Activated CD4-positive, alpha-beta memory T cell treated with anti-CD3 and anti-CD28 coated beads for 36 hours (primary cell): ENCODE results near the gene RAD51B. TPM values are rescaled to one million over a fixed set of nuclear protein-coding genes. Genes with fewer than 3 reads are reported as not detected.
"Not testable (repeated sequence)": the region's sequence is repeated elsewhere in the genome, so short reads cannot be mapped to it uniquely, and the experiment has no call there.

Experiments
- CTCF ChIA-PET: fragments of 350-600 bp; sonication (Branson Sonifier 250); formaldehyde crosslinking; loops from one replicate; lab custom pipeline; 2021; ENCODE audit warnings: antibody characterized with exemption, inconsistent platforms; lab: Charles Lee
- POLR2A ChIA-PET: fragments of 350-600 bp; sonication (Branson Sonifier 250); formaldehyde crosslinking; loops from one replicate; lab custom pipeline; 2021; ENCODE audit warnings: antibody characterized with exemption; lab: Charles Lee
- DNase-seq: peaks from one replicate; pipeline ENCODE4 v3.0.0-alpha.2; 2020
- H3K27ac Mint-ChIP-seq: one replicate; pipeline ENCODE4 v1.8.0; 2021; ENCODE audit warnings: mixed read lengths
- H3K27me3 Mint-ChIP-seq: one replicate; pipeline ENCODE4 v1.8.0; 2021; ENCODE audit warnings: mixed read lengths
- H3K36me3 Mint-ChIP-seq: one replicate; pipeline ENCODE4 v1.8.0; 2021; ENCODE audit warnings: mixed read lengths
- H3K4me1 Mint-ChIP-seq: one replicate; pipeline ENCODE4 v1.8.0; 2021; ENCODE audit warnings: low read depth, mixed read lengths
- H3K4me3 Mint-ChIP-seq: one replicate; pipeline ENCODE4 v1.8.0; 2021; ENCODE audit warnings: mild to moderate bottlenecking, mixed read lengths
- H3K9me3 Mint-ChIP-seq: one replicate; pipeline ENCODE4 v1.8.0; 2021; ENCODE audit warnings: mixed read lengths
- intact Hi-C: fragments of 100-400 bp; cut with micrococcal nuclease; formaldehyde crosslinking; loops from one replicate; pipeline ENCODE4 v1.15.1; 2023
- total RNA-seq, 2 experiments: library from RNA; stranded (reverse); gene quantifications; one replicate each; pipeline ENCODE4 v1.2.3, GENCODE V29; 2021

The RAD51B gene
- total RNA-seq, 2 experiments from 2014 or later = 32.3 to 34.3 TPM

- no peak for DNase-seq
- no peaks in the 10 kb centered on the region for H3K36me3 Mint-ChIP-seq
- no peaks in the 10 kb centered on the region for H3K9me3 Mint-ChIP-seq
- intact Hi-C loops = no loop called here
- POLR2A ChIA-PET = no interaction called here
- no peaks in the 10 kb centered on the region for H3K27me3 Mint-ChIP-seq
- CTCF ChIA-PET = no interaction called here
- H3K27ac Mint-ChIP-seq = no peak overlapping the region
- no peak overlapping the region for H3K4me3 Mint-ChIP-seq
- H3K4me1 Mint-ChIP-seq = no peaks in the 10 kb centered on the region
Observed at GRCh38 chr14:67973436-67973835, 153.9 kb downstream of the RAD51B start.

- Mint-ChIP-seq H3K27me3 (no peaks in the 10 kb centered on the region), H3K36me3 (no peaks in the 10 kb centered on the region), H3K9me3 (no peaks in the 10 kb centered on the region), H3K4me1 (peaks cover 3% of the 10 kb centered on the region), H3K4me3 (no peak overlapping the region), H3K27ac (no peak overlapping the region)
- no peak for DNase-seq
- POLR2A ChIA-PET = no interaction called here
- CTCF ChIA-PET = no interaction called here
- intact Hi-C loops = no loop called here
Observed at GRCh38 chr14:67975470-67975869, 155.9 kb downstream of the RAD51B start.

GRCh38 chr14:67977434-67978034 lies 158.0 kb downstream of the RAD51B start:
- ChIA-PET POLR2A (no interaction called here), CTCF (interaction anchor here (0.7 kb wide), 1 partner anchor 314 kb away, joined by 3 read pairs; no protein-coding TSS in a partner anchor)
- no peak overlapping the region for H3K27ac Mint-ChIP-seq
- no peaks in the 10 kb centered on the region for H3K9me3 Mint-ChIP-seq
- H3K4me3 Mint-ChIP-seq = no peak overlapping the region
- H3K4me1 Mint-ChIP-seq = peaks cover 3% of the 10 kb centered on the region
- H3K27me3 Mint-ChIP-seq = no peaks in the 10 kb centered on the region
- intact Hi-C loops = no loop called here
- H3K36me3 Mint-ChIP-seq = no peaks in the 10 kb centered on the region
- no peak for DNase-seq

GRCh38 chr14:67978749-67979148 lies 159.2 kb downstream of the RAD51B start:
- DNase-seq = no peak
- Mint-ChIP-seq H3K27me3 (no peaks in the 10 kb centered on the region), H3K4me3 (no peak overlapping the region), H3K4me1 (peaks cover 3% of the 10 kb centered on the region), H3K36me3 (no peaks in the 10 kb centered on the region), H3K27ac (no peak overlapping the region), H3K9me3 (no peaks in the 10 kb centered on the region)
- POLR2A ChIA-PET = no interaction called here
- intact Hi-C loops = no loop called here
- CTCF ChIA-PET = no interaction called here

- intact Hi-C loops = no loop called here
- H3K27ac Mint-ChIP-seq = no peak overlapping the region
Observed at GRCh38 chr14:67982711-67983608, 163.4 kb downstream of the RAD51B start.

GRCh38 chr14:67984274-67984673 lies 164.7 kb downstream of the RAD51B start:
- no peaks in the 10 kb centered on the region for H3K9me3 Mint-ChIP-seq
- POLR2A ChIA-PET = no interaction called here
- H3K27me3 Mint-ChIP-seq = no peaks in the 10 kb centered on the region
- H3K36me3 Mint-ChIP-seq = no peaks in the 10 kb centered on the region
- peaks cover 5% of the 10 kb centered on the region for H3K4me1 Mint-ChIP-seq
- CTCF ChIA-PET = no interaction called here
- H3K27ac Mint-ChIP-seq = no peak overlapping the region
- no peak overlapping the region for H3K4me3 Mint-ChIP-seq
- no peak for DNase-seq
- intact Hi-C loops = no loop called here

More at GRCh38 chr14:67982711-67983608, 163.4 kb downstream of the RAD51B start:
- H3K27me3 Mint-ChIP-seq = no peaks in the 10 kb centered on the region
- no peak overlapping the region for H3K4me3 Mint-ChIP-seq
- no peaks in the 10 kb centered on the region for H3K36me3 Mint-ChIP-seq
- CTCF ChIA-PET = no interaction called here
- peaks cover 8% of the 10 kb centered on the region for H3K4me1 Mint-ChIP-seq
- DNase-seq = no peak
- no peaks in the 10 kb centered on the region for H3K9me3 Mint-ChIP-seq
- POLR2A ChIA-PET = no interaction called here

- Mint-ChIP-seq H3K36me3 (no peaks in the 10 kb centered on the region), H3K4me3 (no peak overlapping the region), H3K27ac (no peak overlapping the region), H3K4me1 (peaks cover 5% of the 10 kb centered on the region), H3K27me3 (no peaks in the 10 kb centered on the region), H3K9me3 (no peaks in the 10 kb centered on the region)
- ChIA-PET POLR2A (no interaction called here), CTCF (no interaction called here)
- DNase-seq = no peak
- intact Hi-C loops = no loop called here
Observed at GRCh38 chr14:67986131-67986841, 166.7 kb downstream of the RAD51B start.

- no peak overlapping the region for H3K27ac Mint-ChIP-seq
- H3K36me3 Mint-ChIP-seq = no peaks in the 10 kb centered on the region
- intact Hi-C loops = no loop called here
- no peak overlapping the region for H3K4me3 Mint-ChIP-seq
- ChIA-PET POLR2A (no interaction called here), CTCF (no interaction called here)
- H3K9me3 Mint-ChIP-seq = no peaks in the 10 kb centered on the region
- peaks cover 5% of the 10 kb centered on the region for H3K4me1 Mint-ChIP-seq
- DNase-seq = no peak
- H3K27me3 Mint-ChIP-seq = no peaks in the 10 kb centered on the region
Observed at GRCh38 chr14:67987606-67988005, 168.0 kb downstream of the RAD51B start.

GRCh38 chr14:67988210-67988609 lies 168.6 kb downstream of the RAD51B start:
- H3K27ac Mint-ChIP-seq, H3K9me3 Mint-ChIP-seq, H3K27me3 Mint-ChIP-seq, POLR2A ChIA-PET, H3K4me3 Mint-ChIP-seq, CTCF ChIA-PET, intact Hi-C loops, DNase-seq, H3K4me1 Mint-ChIP-seq, H3K36me3 Mint-ChIP-seq: not testable (repeated sequence)

- Mint-ChIP-seq H3K4me1 (no peaks in the 10 kb centered on the region), H3K27ac (no peak overlapping the region), H3K9me3 (no peaks in the 10 kb centered on the region), H3K4me3 (no peak overlapping the region), H3K27me3 (no peaks in the 10 kb centered on the region), H3K36me3 (peaks cover 5% of the 10 kb centered on the region)
- ChIA-PET CTCF (no interaction called here), POLR2A (no interaction called here)
- intact Hi-C loops = no loop called here
- DNase-seq = no peak
Observed at GRCh38 chr14:67990576-67990975, 171.0 kb downstream of the RAD51B start.

- Mint-ChIP-seq H3K4me1 (no peaks in the 10 kb centered on the region), H3K27ac (no peak overlapping the region), H3K27me3 (no peaks in the 10 kb centered on the region), H3K9me3 (no peaks in the 10 kb centered on the region), H3K36me3 (peaks cover 5% of the 10 kb centered on the region), H3K4me3 (no peak overlapping the region)
- ChIA-PET POLR2A (interaction anchor here (0.6 kb wide), 1 partner anchor 1255 kb away, joined by 3 read pairs; no protein-coding TSS in a partner anchor), CTCF (no interaction called here)
- no peak for DNase-seq
- intact Hi-C loops = no loop called here
Observed at GRCh38 chr14:67994531-67994930, 175.0 kb downstream of the RAD51B start.

GRCh38 chr14:67996235-67996634 lies 176.7 kb downstream of the RAD51B start:
- POLR2A ChIA-PET = no interaction called here
- no peak for DNase-seq
- no peaks in the 10 kb centered on the region for H3K9me3 Mint-ChIP-seq

More at GRCh38 chr14:67996235-67996634, 176.7 kb downstream of the RAD51B start:
- H3K27me3 Mint-ChIP-seq = no peaks in the 10 kb centered on the region
- H3K36me3 Mint-ChIP-seq = peaks cover 5% of the 10 kb centered on the region
- intact Hi-C loops = no loop called here
- H3K4me1 Mint-ChIP-seq = no peaks in the 10 kb centered on the region
- no peak overlapping the region for H3K4me3 Mint-ChIP-seq
- H3K27ac Mint-ChIP-seq = no peak overlapping the region
- CTCF ChIA-PET = no interaction called here
